Hematopoietic multipotent progenitor cell (in vitro differentiated cells): ENCODE results near the gene EYA4. TPM values are rescaled to one million over a fixed set of nuclear protein-coding genes. Genes with fewer than 3 reads are reported as not detected.

ENCODE experiments used
- DNase-seq, 3 donors: peaks; one replicate each; pipeline ENCODE4 v3.0.0-alpha.2; 2011 to 2015; ENCODE audit warnings: low read depth in 2 of 3, low spot score in 2 of 3
- total RNA-seq: library from RNA; depleted of rRNA; stranded (reverse); fragments of >200 nt; gene quantifications from one replicate; pipeline ENCODE4 v1.2.3, GENCODE V29; 2012

Gene EYA4
- total RNA-seq, 1 donor = under 0.01 TPM

DNA sequence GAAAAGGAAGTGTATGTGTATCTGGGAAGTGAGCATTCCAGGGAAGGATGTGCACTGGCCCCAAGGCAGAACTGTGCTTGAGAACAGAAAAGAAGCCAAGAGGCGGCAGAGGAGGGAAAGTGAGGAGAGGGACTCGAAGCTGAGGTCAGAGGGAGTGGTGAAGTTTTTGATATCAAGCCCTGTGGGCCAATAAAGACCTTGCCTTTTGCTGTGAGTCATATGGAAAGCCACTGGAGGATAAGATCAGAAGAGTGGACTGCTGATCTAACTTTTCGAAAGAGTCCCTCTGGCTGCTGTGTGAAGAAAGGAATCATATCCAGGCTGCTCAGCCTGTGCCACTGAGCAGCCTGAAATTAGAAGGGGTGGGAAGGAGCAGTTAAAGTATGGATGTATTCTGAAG lies 99.4 kb downstream of the EYA4 start:
- DNase-seq = no peak

DNA sequence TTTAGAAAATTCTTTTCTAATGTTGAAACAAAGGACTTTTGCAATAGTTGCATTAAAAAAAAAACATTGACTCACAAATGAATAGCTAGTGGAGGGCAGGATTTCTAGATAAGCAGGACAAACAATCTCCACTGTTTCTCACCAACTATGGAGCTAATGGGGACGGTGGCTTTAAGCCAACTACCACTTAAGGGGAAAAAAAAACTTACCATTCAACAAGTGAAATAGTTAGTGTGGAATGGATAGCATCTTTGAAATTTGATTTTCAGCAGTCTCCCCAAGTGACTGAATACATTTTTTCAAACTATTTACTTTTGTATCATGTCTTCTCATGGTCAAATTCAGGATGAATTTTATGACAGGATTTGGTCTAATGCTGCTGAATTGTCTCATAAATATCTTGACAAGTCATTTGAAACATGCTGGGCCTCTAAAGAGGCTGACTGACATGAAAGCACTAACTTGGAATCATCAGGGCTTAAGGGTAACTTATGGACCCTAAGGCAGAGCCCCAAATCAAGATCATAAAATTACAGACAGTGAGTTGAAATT lies 100.5 kb downstream of the EYA4 start:
- DNase-seq = no peak

DNA sequence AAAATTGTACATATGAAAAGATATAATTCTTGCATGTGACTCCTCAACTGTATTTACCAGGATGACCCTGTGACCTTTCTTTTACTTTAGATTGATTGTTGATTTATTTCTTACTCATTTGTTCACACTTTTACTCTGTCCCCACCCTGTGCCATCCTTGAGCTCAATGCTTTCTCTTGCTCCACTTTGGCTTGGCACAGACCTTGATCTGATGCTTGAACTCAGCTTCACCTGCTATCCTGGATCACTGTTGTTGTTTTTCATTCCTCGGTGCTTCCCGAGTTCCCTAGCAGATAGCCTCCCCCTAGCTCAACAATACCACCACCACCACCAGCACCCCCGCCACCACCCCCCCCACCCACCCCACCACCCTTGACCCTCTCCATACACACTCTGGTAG lies 102.1 kb downstream of the EYA4 start:
- DNase-seq = no peak

DNA sequence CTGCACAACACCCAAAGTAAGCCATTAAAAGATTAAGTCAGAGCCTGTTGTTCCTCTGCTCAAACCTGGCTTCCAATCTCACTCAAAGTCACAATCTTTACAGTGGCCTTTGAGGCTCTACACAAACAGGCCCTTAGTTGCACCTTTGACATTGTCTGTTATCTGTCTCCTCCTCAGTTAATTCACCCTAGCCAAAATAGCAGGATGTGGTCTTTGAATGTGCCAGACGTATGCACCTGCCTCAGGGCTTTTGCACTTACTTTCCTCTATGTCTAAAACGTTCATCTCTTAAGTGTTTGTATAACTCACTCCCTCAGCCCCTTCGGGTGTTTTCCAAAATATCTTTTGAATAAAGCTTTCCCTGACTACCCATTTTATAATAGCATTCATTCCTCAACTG lies 107.7 kb downstream of the EYA4 start:
- no peak for DNase-seq

DNA sequence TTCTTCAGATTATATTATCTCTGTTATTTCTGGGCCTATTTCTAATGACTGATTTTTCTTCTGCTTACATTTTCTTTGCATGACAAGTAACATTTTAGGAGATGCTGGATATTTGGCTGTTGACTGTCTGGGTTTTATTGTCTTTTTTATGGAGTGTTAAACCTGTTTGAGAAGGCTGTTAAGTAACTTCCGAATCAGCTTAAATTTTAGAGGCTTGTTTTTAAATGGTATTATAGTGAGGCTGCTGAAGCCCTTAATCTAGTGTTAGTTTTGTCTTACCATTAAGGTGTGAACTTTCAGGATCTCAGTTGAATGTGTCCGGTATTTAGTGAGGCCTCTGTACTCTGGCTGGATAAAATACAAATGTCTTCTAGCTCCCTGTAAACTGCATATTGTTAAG lies 109.8 kb downstream of the EYA4 start:
- DNase-seq = no peak

DNA sequence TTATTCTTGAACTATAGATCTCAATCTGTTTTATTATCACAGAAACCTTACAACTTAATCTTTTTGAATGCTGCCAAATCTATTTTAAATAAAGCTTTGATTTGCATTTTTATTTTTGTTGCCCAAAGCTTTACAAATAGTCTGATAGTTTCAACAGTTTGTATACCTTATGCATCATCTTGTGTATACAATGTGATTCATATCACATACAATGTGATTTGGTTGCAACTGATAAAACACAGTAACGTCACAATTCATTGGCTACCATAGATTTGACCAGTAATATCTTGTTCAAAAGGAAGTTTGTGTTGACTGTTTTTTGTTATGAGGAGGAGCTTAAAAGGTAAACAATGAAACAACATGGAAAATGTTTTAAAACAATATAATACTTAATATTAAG lies 110.9 kb downstream of the EYA4 start:
- no peak for DNase-seq

DNA sequence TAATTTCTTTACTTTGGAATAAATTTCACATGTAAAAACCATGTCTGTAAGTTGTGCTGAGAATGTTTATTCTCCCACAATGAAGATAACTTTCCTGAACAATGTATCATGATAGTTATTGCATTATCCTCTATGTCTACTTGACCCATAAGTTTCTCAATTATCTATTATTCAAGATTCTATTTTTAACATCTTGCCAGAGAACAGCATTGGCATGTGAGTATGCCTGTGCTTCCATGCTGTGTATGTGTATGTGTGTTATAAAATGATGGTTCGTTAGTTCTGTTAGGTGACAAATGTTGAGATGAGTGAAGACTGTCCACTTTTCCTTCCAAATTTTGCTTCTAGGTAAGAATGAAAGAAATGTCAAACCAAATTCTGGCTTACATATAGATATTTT lies 111.9 kb downstream of the EYA4 start:
- no peak for DNase-seq

DNA sequence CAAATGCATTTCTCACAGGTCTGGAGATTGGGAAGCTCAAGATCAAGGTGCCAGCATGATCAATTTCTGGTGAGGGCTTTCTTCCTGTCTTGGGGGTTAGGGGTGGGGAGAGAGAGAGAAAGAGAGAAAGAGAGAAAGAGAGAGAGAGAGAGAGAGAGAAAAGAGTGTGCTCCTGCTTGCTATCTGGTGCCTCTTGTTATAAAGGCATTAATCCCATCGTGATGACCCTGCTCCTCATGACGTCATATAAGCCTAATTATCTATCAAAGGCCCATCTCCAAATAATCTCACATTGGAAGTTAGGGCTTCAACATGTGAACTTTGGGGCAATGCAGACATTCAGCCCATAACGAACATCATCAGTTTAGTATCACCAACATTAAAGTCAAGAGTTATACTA lies 114.8 kb downstream of the EYA4 start:
- no peak for DNase-seq

DNA sequence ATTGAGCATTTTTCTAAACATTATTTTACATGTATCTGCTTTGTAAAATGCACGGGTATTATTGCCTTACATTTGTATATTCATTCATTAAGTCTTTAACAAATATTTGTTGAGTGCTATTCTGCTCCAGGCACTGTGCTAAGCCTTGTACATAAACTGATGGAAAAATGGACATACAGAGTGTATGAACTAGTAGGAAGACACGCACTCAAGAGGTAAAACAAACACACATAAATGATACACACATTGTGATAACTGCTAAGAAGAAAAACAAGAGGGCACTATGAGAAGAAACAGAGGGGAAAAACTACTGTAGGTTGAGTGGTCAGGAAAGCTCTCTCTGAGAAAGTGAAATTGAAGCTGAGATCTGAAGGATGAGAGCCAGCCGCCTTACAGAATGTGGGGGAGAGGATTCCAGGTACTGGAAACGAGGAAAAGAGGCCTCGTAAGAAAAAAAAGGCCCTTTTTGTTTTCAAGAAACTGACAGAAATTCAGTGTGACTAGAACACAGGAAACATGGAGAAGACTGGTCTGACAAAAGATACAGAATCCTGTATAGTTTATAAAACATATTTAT lies 117.5 kb downstream of the EYA4 start:
- no peak for DNase-seq

DNA sequence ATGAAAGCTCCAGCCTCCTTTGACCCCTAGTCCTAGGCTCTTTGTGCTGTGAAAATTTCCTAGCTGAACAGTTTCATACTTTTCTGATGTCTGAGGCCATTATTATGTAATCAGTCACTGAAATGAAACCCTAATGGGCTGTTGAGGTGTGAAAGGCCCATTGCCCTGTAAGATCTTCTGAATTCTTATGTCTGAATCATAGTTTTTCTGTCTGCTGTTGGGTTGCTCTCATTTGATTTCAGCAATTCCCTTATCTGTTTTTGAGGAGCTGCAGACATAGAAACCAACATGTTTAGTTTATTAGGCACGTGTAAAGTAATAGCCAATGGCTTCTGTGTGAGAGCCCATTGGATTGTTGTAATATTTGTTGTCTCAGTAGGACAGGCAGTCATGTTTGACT lies 118.1 kb downstream of the EYA4 start:
- no peak for DNase-seq

DNA sequence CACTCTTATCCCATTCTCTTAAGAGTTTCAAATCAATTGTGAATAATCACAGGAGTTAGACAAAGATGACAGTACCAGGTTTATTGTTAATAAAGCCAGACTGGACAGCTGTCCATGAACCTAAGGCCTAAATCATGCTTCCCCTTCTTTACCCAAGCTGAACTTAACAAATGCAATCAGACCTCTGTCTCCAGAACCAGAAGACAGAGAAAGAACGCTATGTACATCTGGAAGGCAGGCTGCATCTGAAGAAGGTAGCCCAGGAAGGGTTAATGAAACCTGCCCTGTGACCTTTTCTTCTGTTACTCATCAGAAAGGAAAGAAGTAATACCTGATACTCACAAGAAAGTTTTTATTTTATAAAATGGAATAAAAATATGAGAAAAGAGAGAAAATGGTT lies 118.6 kb downstream of the EYA4 start:
- no peak for DNase-seq

DNA sequence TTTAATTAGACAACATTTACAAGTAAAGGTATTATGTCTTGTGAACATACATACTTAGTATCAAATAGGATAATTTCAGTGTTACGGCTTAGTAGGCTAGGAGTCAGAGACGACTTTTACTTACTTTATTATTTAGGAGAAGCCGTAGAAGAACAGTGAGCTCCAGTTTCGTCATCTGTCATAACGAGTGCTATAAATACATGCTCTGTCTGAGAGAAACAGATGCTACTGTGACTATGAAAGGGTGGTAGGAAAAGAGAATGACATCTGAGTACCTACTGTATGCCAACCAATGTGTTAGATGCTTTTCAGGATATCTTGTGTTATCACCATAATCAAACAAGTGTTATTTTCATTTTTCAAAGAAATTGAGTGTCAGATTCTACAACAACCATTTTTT lies 119.0 kb downstream of the EYA4 start:
- DNase-seq = no peak

DNA sequence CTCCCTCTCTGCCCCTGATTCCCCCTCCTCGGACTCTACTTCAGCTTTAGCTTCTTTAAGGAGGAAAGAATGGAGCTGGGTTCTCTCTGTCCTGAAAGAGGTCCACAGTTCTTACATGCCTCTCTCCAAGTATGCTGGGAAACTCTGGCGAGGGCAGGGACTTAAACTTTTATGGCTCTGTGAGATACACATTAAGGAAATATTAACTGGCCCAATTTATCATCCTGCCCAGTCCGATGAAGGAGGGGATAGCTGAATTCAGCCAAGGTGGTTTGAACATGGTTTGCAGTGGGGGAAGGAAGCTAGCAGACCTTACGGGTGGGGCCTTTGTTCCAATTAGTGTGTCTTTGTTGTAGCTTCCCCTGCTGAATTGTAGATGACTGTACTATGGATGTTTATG lies 121.7 kb downstream of the EYA4 start:
- no peak for DNase-seq

DNA sequence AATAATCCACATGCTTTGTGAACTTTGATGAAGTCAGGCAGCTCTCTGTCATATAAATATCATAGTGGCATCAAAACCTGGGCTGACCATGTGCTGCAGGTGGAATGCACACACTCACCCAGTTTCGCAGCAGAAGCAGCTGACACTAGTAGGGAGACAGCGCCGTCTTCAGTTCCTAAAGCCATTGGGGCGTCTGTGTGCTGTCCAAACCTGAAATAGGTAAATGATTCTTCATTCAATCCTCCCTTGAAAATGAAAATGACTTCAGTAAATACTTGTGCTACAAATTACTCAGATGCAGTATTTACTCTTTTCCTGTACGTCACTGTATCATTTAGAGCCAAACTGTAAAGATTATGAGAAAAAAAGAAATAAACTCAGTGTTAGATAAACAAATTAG lies 127.5 kb downstream of the EYA4 start:
- DNase-seq = no peak

DNA sequence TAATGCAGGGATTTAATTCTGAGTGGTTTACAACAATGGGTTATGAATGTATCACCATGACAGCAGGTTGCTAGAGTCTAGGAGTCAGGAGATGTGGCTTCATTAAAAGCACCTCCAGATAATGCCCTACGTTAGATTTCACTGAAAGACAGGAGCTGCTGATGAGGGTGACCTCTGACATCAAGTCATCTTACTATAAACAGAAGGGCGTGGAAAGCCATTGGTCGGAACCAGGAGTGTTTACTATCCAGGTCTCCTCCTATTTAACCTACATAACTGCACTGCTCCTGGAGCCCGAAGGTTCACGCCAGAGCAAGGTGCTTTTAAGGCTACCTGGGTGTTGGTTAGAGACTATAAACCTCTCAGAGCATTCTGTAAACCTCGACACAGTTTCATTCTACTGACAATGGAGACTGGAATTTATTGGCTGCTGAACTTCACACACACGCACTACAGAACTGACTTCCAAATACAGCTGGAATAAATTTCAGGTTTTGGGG lies 128.7 kb downstream of the EYA4 start:
- DNase-seq = no peak

DNA sequence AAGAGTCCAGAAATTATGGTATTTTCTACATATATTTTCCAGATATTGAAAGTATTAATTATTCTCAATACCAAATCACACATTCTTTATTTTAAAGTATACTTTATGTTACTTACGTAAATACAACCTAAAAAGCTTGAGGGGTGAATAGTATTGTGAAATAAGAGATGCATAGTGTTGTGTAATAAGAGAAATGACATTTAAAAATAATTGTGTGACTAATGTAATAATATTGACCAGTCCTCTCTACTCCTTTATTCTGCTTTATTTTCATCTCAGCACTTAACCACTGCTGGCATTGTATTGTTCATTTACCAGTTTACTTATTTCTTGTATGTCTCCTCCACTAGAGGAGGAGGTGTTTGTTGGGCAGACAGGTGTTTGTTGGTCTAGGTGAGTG lies 135.6 kb downstream of the EYA4 start:
- DNase-seq = no peak

DNA sequence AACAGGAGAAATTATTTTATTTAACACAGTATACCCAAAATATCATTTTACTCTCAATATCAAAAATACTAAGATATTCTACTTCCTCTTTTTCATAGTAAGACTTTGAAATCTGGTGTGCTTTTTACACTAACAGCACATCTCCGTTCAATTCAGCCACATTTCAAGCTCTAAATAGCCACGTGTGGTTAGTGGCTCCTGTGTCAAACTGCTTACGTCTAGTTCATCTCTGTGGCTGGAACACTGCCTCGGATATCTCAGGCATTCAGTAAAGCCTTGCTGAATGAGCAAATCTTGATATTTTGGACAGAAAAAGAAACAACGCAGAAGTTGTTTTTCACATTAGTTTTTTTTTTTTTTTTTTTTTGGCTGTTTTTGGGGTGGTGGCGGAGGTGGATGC lies 136.1 kb downstream of the EYA4 start:
- peak in 1 of 3 donors; percentile 0 for DNase-seq

DNA sequence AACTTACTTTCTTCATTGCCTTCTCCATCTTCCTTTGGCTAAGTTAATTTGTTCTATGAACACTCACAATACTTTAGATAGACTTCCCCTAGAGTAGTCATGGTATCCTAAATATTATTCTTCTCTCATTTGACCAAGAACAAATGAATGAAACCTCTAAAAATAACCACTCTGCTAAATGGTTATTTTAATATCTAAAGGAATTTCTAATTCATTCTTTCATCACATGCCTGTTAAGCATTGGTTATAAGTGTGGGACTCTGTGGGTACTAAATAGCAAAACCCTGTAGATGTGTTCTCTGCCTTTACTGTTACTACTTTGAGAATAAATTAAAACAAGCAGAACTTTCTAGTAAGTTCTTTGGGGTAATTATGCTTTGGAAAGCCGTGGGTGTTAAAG lies 138.9 kb downstream of the EYA4 start:
- DNase-seq = no peak

DNA sequence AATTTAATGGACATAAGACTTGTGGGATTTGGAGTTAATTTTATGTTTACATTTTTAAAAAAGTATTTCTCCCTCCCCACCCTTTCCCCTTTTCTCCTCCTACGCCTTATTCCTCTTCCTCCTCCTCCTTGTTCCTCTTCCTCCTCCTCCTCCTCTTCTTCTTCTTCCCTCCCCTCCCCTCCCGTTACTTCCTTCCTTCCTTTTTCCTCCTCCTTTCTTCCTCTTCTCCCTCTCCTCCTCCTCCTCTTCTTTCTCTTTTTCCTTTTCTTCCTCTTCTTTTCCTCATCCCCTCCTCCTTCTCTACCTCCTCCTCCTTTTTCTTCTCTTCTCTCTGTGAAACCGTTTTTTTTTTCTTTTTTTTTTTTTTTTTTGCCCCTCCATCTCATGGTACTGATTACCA lies 139.6 kb downstream of the EYA4 start:
- no peak for DNase-seq

DNA sequence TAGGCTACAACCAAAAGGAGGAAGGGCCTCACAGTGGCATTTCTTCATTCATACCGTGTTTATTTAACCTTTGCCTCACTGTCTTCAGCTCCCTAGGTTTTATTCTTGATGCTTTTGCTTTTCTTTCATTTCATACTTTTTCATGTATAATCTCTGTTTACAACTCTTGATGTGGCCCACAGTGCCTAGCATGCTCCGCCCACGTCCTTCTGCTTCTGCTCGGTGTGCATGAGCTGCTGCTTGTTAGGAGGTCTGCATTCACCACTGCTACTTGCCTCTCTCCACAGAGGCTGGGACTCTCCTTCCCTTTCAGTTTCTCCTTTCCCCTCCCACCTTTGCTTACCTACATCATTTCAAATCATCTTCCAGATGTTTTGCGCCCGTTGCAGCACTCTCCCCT lies 147.6 kb downstream of the EYA4 start:
- no peak for DNase-seq

DNA sequence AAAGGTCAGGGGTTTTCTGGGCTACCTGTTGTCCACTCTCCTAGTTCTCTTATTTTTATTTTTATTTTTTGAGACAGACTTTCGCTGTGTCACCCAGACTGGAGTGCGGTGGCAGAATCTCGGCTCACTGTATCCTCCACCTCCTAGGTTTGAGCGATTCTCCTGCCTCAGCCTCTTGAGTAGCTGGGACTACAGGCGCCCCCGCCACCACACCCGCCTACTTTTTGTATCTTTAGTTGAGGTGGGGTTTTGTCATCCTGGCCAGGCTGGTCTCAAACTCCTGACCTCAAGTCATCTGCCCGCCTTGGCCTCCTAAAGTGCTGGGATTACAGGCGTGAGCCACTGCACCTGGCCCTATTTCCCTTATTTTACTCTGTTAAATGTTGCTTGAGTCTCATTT lies 149.0 kb downstream of the EYA4 start:
- no peak for DNase-seq

DNA sequence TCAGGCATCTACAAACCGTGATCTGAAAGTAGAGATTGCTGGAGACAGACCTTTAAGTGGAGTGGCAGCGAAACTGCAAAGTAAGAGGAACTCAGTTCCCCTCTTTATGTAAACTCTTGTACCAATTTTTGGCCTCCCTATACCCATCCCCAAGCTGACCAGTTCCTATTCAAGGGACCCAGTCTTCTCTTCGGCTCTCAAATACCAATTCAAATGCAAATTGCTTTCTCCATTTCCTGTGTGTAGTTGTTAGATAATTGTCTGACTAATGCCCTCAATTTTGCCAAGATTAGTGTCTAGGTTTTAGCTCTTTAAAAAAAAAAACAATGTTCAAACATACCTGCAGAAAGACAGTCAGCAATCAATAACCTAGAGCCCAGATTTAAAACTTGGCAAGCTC lies 150.9 kb downstream of the EYA4 start:
- DNase-seq = no peak

DNA sequence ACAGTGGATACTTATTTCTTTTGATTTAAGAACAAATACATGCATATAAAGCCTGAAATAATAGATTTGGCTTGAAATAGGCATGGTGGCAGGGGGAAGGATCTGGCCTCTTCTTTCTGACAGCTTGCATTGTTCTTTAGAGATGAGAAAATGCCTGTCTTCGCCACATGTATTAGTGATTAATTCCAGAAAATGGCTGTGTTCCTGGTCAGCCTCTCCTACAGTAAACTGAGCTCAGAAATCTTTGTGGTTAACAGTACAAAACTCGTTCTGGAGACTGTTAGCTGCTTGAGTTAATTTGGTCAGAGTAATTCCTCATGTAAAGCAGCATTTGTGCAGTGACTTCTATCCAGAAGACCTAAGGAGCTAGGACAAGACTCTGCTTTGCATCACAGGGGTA lies 151.5 kb downstream of the EYA4 start:
- no peak for DNase-seq
